Endothelial cell of umbilical vein (primary cell): Measurements from ENCODE around the gene TP53BP1. TPM values are rescaled to one million over a fixed set of nuclear protein-coding genes. Genes with fewer than 3 reads are reported as not detected.
A peak's percentile ranks its signal among the peaks of the same experiment; 100 is the strongest.

ENCODE experiments used
- BruUV-seq: library from RNA; stranded (reverse); fragments of 400-500 nt; replicated peaks from 2 replicates; lab custom pipeline; 2021; lab: Mats Ljungman, UMichigan
- CTCF ChIA-PET: fragments of 300-600, 350-600 bp; sonication (Branson Sonifier 250); formaldehyde crosslinking; loops from one replicate; lab custom pipeline; 2021; ENCODE audit warnings: antibody characterized with exemption, inconsistent platforms; lab: Charles Lee
- POLR2A ChIA-PET: fragments of 300-600, 350-600 bp; sonication (Branson Sonifier 250); formaldehyde crosslinking; loops from one replicate; lab custom pipeline; 2021; ENCODE audit warnings: antibody characterized with exemption, inconsistent platforms; lab: Charles Lee
- DNase-seq: peaks from one replicate; pipeline ENCODE4 v3.0.0-alpha.2; 2011; ENCODE audit warnings: low read depth, low spot score
- FAIRE-seq: peaks from 2 replicates; lab custom pipeline; 2011; peaks lifted over from hg19 to GRCh38; lab: Jason Lieb, UNC
- H2AFZ ChIP-seq: 2 replicates; pipeline ENCODE4 v1.6.0; 2012; ENCODE audit warnings: low read depth, low read length, control low read depth, inconsistent platforms
- H3K27ac ChIP-seq: 2 replicates; pipeline ENCODE4 v1.5.1; 2011; ENCODE audit warnings: low read depth, mild to moderate bottlenecking, control low read depth, low read length, moderate library complexity; ENCODE audit not compliant: insufficient read depth
- H3K27me3 ChIP-seq, 2 experiments: 2 replicates each; pipeline versions ENCODE4 v1.6.0 to v1.6.1; 2011; ENCODE audit warnings: low read length in 2 of 2, mixed read lengths in 1 of 2; ENCODE audit not compliant: control insufficient read depth in 2 of 2, insufficient read depth in 2 of 2
- H3K36me3 ChIP-seq, 2 experiments: 2 replicates in 1 of 2; 3 replicates in 1 of 2; pipeline ENCODE4 v1.5.1; 2011; ENCODE audit warnings: low read length in 2 of 2, mild to moderate bottlenecking in 1 of 2, moderate library complexity in 1 of 2; ENCODE audit not compliant: control insufficient read depth in 2 of 2, insufficient read depth in 2 of 2; ENCODE audit errors: extremely low read depth in 1 of 2
- H3K4me1 ChIP-seq: 3 replicates; pipeline ENCODE4 v1.5.1; 2011; ENCODE audit warnings: mild to moderate bottlenecking, low read length; ENCODE audit not compliant: control insufficient read depth, insufficient read depth; ENCODE audit errors: extremely low read depth
- H3K4me2 ChIP-seq: 2 replicates; pipeline ENCODE4 v1.6.1; 2011; ENCODE audit warnings: low read length, control low read depth, mixed read lengths; ENCODE audit not compliant: insufficient read depth
- H3K4me3 ChIP-seq, 3 experiments: fragments of 200-600 bp in 1 of 3; sonication (generic), shearing (Covaris generic) in 1 of 3; replicated peaks in 1 of 3; 2 replicates each; pipeline ENCODE4 v1.5.1; 2011 to 2016; ENCODE audit warnings: control low read depth in 3 of 3, low read length in 3 of 3, mild to moderate bottlenecking in 2 of 3, inconsistent platforms in 1 of 3, low read depth in 1 of 3, moderate library complexity in 1 of 3; ENCODE audit not compliant: insufficient read depth in 1 of 3
- H3K79me2 ChIP-seq: 2 replicates; pipeline ENCODE4 v1.6.0; 2012; ENCODE audit warnings: low read length, inconsistent platforms; ENCODE audit not compliant: control insufficient read depth, insufficient read depth
- H3K9ac ChIP-seq: replicated peaks from 2 replicates; pipeline ENCODE3; 2011; ENCODE audit warnings: low read length, control low read depth; ENCODE audit not compliant: insufficient read depth; ENCODE audit errors: extremely low read depth
- H3K9me1 ChIP-seq: replicated peaks from 3 replicates; pipeline ENCODE4 v1.6.0; 2011; ENCODE audit warnings: mild to moderate bottlenecking, low read length; ENCODE audit not compliant: control insufficient read depth, insufficient read depth; ENCODE audit errors: extremely low read depth
- H3K9me3 ChIP-seq: replicated peaks from 2 replicates; pipeline ENCODE4 v1.5.1; 2012; ENCODE audit warnings: low read length, inconsistent platforms; ENCODE audit not compliant: control insufficient read depth, insufficient read depth
- H4K20me1 ChIP-seq: replicated peaks from 2 replicates; pipeline ENCODE3; 2011; ENCODE audit warnings: mild to moderate bottlenecking, low read length; ENCODE audit not compliant: control insufficient read depth, insufficient read depth; ENCODE audit errors: extremely low read depth
- CTCF ChIP-seq, 2 donors: IDR thresholded peaks; 1 replicate in 1 of 2; 2 replicates in 1 of 2; pipeline ENCODE4 v1.5.1; 2011; ENCODE audit warnings: low read length in 2 of 2, mild to moderate bottlenecking in 2 of 2, moderate library complexity in 2 of 2, control low read depth in 1 of 2, inconsistent platforms in 1 of 2, low read depth in 1 of 2; ENCODE audit not compliant: insufficient read depth in 1 of 2; ENCODE audit errors: extremely low read depth in 1 of 2
- GATA2 ChIP-seq: IDR thresholded peaks from 2 replicates; pipeline ENCODE4 v1.7.0; 2011; ENCODE audit warnings: low read depth, mild to moderate bottlenecking, moderate library complexity, mixed read lengths, low read length; ENCODE audit not compliant: insufficient read length, insufficient read depth
- MYC ChIP-seq: IDR thresholded peaks from one replicate; pipeline ENCODE4 v1.6.1; 2011; ENCODE audit warnings: mild to moderate bottlenecking, low read depth, low read length
- dilution Hi-C: fragments of 300-500 bp; cut with MboI; formaldehyde crosslinking; loops from one replicate; pipeline ENCODE4 v1.15.0; 2019; ENCODE audit warnings: low sequenced_read_pairs; ENCODE audit not compliant: extremely low pct_ligation_motif_present
- intact Hi-C: fragments of 100-400 bp; cut with micrococcal nuclease; formaldehyde crosslinking; loops from one replicate; pipeline ENCODE4 v1.10.0; 2022
- polyA plus RNA-seq, 4 experiments: library from polyadenylated mRNA; depleted of rRNA in 3 of 4; stranded (reverse) in 3 of 4; unstranded in 1 of 4; fragments of >200 nt; gene quantifications; 2 replicates each; pipeline versions ENCODE4 v1.2.1 to v1.2.3, GENCODE V29; 2011 to 2012; ENCODE audit warnings: missing spikeins in 1 of 4
- total RNA-seq: library from RNA; stranded (reverse); gene quantifications from 2 replicates; pipeline ENCODE4 v1.2.3, GENCODE V29; 2021

Gene TP53BP1
- total and polyA plus RNA-seq, 2 donors (not counting 3 experiments of a cell fraction or from before 2014, with no cell fraction given), result 28.1 to 59.5 TPM

- BruUV-seq, result no TSS peak
- FAIRE-seq, result no peak
- peak overlapping the region; percentile 13 for H3K4me2 ChIP-seq
Measured at GRCh38 chr15:43489191-43489590, 3.8 kb downstream of the TP53BP1 start.

More at GRCh38 chr15:43489191-43489590, 3.8 kb downstream of the TP53BP1 start:
- H3K4me1 ChIP-seq, result peaks cover 18% of the 10 kb centered on the region
- no peak for TF ChIP-seq GATA2
- no peak for TF ChIP-seq CTCF (IDR thresholded peaks at IDR 0.05; ENCODE audit: extremely low read depth in 1 of 2, insufficient read depth in 1 of 2, low read depth in 1 of 2, low read length in 2 of 2)
- no peak for TF ChIP-seq MYC
- intact Hi-C loops (no loop called here), dilution Hi-C loops (no loop called here)
- POLR2A ChIA-PET, result no interaction called here
- no peak overlapping the region for H3K27ac ChIP-seq
- H3K9me3 ChIP-seq, result no peaks in the 10 kb centered on the region
- peak; percentile 25 for DNase-seq
- no peak overlapping the region for H3K9ac ChIP-seq
- H3K9me1 ChIP-seq, result no peaks in the 10 kb centered on the region
- no peak overlapping the region for H3K4me3 ChIP-seq
- H3K36me3 ChIP-seq, result peaks cover 3 to 7% of the 10 kb centered on the region in 2 experiments
- CTCF ChIA-PET, result interaction anchor here (0.8 to 2.2 kb wide), 5 partner anchors 12 to 48 kb away, joined by 3 to 12 read pairs (median 4); no protein-coding TSS in a partner anchor
- no peaks in the 10 kb centered on the region for H3K27me3 ChIP-seq
- peaks cover 5% of the 10 kb centered on the region for H3K79me2 ChIP-seq
- no peak overlapping the region for H2AFZ ChIP-seq
- no peaks in the 10 kb centered on the region for H4K20me1 ChIP-seq
